HG03139 (cell line): Measurements from ENCODE around the gene EPS8L2.

ENCODE experiments used
- ATAC-seq: cut with Tn5 transposase; IDR thresholded peaks from one replicate; pipeline ENCODE4 v1.9.1; 2021; ENCODE audit not compliant: unreplicated experiment

Gene EPS8L2

DNA sequence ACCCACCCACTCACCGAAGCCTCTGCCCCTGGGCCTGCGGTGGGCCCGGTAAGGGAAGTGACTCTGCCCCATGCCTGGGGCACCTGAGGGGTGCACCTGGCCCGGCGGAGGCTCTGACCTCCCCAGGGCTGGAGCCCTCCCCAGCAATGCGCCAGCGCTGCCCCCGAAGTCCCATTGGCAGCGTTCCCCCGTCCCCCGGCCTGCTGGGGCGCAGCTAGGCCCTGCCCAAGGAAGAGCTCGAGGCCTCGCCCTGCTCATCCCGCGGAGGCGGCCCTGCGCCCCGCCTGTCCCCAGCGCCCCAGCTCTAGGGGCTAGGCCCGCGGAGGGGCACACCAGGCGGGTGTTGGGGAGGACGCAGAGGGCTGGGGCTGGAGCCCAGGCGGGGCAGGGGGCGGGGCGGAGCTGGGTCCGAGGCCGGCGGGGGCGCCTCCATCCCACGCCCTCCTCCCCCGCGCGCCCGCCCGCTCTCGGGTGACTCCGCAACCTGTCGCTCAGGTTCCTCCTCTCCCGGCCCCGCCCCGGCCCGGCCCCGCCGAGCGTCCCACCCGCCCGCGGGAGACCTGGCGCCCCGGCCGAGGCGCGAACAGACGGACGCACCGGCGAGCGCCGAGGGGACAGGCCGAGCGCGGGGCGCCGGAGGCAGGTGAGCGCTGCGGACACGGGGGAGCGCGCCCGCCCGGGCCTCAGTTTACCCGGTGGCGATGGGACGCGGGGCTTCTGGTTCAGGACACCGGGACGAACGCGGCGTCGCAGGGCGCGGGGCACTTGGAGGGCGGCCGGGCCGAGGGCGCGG is at the start of gene EPS8L2:
Gene EPS8L2, plus strand, starts transcription at position 586 of the 793 bp plus-strand sequence. CDS start 3,177 bp downstream, outside the sequence.
- ATAC-seq = no peak

DNA sequence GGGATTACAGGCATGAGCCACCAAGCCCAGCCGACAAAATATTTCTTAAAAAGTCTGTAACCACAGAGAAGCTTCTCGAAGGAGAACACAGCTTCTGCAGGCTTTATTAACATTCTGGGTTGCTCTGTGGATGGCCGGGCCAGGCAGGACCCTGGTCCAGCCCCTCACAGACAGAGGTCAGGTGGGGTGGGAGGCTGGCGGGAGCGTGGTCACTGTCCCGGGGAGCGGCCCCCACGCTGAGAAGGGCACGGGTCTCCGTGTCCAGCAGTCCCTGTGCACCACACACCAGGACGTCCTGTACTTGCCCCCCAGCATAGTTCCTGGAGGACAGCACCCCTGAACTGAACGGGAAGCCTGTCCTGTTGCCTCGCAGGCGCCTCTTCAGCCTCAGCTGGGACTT is 49.6 kb upstream of the EPS8L2 start:
- no peak for ATAC-seq

DNA sequence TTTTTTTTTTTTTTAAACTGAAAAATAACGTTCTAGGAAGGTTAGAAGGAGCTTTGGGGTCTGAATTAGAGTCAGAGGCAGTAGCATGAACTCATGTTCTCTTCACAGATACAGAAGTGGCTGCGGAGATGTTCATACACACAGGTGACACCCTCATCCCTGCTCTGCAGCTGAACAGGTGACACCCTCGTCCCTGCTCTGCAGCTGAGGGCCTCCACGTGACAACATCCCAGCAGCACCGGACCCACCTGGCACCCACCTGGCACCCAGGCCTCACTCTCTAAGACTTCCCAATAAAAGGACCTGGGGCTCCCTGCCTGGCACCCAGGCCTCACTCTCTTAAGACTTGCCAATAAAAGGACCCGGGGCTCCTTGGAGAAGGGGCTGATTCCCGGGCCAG is 49.2 kb upstream of the EPS8L2 start:
- no peak for ATAC-seq

DNA sequence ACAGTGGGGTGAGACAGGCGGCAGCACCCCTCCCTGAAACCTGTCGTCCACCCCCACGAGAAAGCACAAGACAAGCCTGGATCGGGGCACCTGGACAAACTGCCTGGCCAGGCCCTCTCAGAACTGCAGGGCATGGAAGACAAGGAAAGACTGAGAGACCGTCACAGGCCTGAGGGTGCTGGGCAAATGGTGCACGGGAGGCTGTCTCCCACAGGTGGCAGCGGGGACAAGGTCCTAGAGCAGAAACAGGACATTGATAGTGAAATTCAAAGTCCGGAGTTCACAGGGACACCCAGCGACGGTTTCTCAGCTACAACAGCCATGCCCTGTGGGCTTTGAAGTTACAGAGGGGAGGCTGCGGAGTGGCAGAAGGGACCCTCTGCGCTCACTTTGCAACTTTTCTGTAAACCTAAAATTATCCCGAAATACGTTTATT is 48.3 kb upstream of the EPS8L2 start:
- ATAC-seq = no peak

DNA sequence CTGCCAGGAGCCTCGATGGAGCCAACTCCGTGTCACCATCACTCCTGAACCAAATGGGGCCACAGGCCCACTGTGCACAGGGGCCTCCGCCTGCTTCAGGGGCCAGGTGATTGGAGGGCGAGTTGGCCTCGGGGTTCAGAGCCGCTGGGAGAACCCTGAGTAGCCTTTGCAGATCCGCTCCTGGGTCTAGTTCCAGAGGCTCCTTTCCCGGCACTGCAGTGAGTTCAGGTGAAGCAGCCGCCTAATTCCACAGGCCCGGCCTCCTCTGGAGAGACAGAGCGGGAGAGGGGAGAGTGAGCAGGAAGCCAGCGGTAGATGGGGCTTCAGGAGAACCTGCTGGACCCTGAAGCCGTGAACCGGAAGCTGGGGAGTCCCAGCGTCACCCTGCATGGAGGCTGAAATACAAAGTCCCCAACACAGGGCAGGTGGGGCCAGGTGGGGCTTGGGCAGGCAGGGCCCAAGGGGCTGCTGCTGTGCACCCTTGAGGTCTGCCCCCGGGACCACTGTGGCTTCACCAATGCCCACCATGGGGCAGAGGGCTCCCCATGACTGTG is 46.4 kb upstream of the EPS8L2 start:
- ATAC-seq = no peak

DNA sequence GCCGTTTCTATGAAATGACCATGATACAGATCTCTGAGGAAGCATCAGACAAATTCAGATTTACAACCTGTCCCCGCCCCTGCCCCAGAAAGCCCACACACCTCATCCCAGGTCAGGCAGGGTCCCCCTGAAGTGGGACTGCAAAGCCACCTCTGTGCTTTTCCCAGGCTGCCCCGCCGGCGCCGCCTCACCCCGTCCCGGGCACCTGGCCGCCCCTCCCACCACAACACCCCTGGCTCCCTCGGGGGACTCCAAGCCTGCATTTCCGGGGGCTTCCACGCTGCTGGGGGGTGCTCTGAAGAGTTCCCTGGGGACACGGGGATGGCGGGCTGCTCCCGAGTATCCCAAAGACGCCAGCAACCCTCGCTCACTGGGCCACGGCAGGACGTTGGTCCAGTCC is 45.8 kb upstream of the EPS8L2 start:
- no peak for ATAC-seq

DNA sequence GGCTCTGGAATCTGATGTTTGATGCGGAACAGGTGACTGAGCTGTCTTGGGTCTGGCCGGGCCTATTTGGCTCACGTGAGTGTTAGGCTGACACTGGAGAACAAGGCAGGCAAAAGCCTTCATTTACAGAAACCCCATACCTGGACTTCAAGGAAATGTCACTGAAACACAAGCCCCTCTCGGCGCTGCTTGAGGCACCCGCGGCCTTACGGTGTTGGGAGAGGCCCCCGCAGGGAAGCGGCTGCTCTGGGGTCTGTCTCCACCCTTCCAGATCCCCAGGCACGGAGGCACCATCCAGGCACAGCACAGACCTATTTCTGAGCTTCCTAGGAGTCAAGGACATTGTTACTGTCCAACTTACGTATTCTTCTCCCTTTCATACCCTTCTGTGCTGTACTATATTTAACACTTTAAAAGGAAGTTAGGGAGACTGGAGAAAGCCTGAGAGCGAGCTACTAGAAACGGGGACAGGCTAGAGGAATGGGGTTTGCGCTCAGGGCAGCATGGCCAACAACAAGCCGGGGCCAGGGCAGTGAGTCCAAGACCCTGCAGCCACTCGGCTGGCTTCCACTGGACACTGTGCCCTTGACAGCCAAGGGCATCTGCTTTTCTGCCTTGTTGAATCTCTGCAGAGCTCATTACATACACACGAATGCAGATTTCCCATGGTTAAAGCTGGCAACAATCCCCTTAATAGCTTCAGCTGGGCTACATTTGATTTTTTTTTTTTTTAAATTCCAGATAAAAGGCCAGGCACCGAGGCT is 45.2 kb upstream of the EPS8L2 start:
- ATAC-seq = no peak

DNA sequence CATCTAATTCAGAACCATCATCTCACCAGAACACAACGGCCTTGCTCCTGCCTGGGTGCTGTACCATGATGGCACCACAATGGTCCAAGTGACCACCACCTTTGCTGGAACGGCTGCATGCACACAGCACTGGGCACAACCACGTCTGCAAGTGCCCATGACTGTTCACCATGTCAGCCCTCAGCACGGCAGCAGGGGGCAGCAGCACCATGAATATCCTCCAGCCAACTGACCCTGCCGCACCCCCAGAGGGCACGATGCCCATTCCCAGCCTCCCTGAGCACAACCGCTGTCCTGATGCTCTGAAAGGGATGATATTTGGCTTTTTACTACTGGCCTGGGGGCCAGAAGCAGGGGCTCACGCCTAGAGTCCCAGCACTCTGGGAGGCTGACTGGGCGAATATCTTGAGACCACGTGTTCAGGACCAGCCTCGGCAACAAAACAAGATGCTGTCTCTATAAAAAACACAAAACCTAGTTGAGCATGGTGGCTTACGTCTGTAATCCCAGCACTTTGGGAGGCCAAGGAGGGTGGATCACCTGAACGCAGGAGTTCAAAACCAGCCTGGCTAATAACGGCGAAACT is 43.2 kb upstream of the EPS8L2 start:
- ATAC-seq = no peak

DNA sequence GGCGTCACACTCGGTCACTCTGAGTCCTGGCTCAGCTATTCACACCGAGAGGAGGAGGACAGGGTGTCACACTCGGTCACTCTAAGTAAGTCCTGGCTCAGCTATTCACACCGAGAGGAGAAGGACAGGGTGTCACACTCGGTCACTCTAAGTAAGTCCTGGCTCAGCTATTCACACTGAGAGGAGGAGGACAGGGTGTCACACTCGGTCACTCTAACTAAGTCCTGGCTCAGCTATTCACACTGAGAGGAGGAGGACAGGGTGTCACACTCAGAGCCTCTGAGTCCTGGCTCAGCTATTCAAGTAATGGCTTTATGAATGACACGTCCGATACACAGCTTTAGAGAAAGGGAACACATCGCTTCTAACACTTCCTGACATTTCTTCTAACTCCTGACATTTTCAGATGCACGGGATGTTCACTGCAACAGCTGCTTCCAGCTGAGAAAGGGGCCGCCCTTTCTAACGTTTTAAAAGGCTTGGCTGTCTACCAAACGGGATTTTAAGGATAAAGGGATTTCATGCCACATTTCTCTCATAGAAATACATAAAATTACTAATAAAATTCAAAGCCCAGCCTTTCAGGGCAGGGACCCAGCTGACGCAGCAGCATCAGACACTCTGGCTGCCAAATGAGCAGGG is 40.8 kb upstream of the EPS8L2 start:
- no peak for ATAC-seq

DNA sequence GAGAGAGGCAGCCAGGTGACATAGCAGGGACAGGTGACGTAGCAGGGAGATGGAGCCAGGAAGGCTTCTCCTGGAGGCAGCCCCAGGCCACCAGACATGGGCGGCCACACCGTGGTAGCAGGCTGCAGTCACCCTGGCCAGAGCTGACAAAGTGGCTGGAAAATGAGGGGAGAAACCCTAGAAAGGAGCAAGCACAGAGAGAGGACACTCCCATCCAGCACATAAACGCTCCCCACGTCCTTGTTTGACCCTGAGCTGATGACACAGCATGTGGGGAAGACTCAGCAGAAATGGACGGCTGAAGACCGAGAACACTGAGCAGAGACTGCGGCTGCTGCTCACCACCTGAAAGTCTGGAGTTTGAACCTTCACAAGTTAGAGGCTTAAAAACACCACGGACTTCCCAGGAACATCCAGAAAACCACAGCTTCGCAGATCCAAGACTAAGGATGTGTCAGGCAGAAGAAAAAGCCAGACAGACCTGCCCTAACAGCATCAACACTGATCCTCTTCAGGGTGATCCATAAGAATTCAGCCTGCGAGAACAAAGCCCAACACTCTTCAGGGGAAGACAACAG is 40.2 kb upstream of the EPS8L2 start:
- no peak for ATAC-seq

DNA sequence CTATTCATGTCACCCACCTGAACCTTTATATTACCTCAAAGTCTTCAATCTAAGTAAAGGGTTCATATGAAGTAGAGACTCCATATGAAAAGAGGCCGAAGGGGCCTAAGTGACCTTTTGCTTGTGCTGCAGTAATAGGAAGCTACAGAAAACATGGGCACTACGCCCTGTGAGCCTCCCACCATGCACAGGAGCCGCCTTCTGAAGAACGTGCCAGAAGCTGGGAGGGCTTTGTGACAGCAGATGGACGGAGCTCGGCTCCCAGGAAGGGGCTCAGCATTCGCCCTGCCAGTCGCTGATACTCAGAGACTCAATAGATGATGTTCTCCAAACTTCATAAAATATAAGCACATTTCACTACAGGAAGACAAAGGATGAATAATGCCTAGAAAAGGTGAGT is 32.2 kb upstream of the EPS8L2 start:
- ATAC-seq = no peak

DNA sequence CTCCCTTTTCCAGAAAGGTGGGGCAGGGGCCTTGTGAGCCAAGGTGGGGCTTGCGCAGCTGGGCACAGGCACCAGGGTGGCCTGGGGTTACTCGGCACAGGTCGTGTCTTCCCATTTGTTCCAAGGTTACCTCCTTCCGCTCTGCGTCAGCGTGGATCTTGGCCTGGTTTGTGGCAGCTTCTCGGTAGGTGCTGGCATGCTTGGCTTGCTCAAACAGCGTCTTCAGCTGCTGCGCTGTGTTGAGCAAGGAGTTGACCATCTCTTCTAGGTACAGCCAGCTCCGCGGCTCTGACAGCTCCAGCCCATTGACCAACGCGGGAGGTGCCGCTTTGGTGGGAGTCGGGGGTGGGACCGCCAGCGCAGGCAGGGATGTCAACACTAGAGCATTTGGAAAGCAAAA is 31.6 kb upstream of the EPS8L2 start:
- ATAC-seq = no peak

DNA sequence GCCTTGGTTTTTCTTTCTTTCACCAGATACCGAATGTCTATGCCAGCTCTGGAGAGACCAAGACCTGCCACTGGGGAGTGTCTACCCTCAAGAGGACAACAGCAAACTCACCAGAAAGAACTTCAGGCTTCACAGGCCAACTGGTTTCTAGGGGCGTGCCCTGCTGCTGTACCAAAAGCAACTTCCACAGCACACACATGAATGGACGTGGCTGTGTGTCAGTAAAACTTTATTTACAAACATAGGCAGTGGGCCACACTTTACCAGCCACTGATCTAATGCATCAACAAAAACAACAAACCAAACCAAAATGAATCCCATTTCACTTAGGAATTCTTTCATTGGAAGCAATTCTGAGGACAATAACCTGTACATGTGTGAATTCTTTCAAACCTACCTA is 27.7 kb upstream of the EPS8L2 start:
- no peak for ATAC-seq

DNA sequence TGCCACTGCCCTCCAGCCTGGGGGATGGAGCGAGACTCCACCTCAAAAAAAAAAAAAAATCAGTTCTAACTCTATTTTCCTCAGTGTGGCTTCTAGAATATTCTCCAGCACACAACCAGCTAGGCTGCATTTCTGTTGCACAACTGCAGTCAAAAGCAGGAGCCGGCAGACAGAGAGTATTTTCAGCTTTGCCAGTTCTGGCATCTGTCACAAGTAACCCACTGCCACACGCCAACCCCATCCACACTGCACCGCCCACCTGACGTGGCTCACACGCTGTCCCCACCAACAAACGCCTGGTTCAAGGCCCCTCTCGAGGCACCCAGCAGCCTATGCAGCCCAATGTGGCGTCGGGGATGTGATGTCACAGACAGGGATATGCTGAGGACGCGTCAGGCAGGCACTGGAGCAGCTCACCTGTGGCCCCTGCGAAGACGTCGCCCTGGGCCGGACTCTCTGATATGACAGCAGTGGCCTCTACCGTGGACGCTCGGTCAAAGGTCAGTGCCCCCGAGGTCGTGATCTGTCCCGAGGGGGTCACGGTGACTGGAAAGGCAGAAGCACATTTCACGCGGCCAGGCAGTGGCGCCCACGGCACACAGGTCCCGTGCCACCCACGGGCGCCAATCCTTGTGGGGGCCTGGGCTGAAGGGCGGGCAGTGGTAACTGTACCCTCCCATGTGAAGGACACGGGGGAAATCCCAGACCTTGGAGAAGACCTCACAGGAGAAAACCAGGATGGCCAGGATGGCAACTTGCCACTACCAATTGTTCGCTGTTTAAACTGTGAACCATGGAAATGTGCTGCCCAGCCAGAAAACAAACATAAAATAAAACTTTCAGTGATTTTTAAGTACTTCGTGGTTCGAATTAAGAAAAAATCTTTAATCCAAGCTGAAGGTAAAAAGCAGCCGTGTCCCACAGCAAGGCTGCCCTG is 26.5 kb upstream of the EPS8L2 start:
- ATAC-seq = no peak

DNA sequence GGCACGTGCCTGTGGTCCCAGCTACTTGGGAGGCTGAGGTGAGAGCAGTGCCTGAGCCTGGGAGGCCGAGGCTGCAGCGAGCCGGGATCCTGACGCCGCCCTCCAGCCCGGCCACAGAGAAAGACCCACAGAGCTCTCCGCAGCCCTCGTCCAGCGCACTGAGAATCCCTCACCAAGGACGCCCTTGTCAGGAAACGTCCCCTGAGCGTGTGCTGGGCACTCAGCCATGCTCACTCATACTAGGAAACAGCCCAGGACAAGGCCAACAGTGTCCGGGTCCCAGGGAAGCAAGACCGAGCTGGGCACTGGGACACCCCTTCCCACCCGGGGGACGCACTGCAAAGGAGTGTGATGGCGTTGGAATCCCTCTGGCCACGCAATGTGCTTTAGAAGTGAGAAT is 25.6 kb upstream of the EPS8L2 start:
- no peak for ATAC-seq

DNA sequence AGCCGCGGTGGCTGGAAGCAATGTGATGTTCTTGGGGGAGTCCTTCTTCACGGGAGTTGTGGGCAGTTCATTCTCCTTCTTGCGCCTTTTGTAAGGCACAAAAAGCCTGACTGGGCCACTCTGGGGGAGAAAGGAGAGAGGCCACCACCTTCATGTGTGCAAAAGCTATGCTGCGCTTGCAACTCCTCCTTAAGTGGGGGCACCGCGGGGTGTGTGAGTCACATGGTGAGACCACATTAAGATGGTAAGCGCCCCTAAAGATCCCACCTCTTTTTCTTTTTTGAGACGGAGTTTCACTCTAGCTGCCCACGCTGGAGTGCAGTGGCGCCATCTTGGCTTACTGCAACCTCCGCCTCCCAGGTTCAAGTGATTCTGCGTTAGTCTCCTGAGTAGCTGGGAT is 25.1 kb upstream of the EPS8L2 start:
- no peak for ATAC-seq

DNA sequence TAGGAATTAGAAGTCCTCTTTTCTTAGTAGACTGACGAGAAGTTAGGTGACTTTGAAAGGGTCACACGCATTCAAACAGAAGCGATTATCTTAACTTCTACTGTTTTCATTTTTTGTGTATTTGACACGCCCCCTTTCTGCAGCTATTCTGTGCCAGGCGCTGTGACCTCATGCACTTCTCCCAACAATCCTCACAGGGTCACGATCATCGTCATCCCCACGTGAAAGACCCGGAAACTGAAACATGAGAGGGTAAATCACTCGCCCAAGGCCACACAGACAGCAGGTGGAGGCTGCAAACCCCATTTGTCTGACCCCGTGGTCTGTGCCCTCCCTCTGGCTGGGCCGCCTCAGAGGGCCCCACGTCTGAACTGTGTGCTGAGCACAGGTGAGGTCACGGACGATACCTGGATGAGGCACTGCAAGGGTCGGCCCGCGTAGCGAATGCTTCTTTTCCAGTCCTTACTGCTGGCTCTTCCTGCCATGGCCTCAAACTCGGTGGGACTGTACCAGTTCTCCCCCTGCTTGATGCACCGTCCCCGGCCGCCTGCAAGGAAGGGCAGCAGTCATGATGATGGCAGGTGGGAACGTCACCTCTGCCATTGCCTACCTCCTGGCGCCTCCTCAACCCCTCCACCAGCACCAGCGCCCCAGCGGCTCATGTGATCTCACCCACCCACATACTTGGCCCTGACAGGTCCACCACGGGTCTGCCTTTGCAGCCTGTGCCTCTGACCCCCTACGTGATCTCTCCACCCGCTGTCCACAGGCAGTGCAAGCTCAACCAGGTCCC is 19.4 kb upstream of the EPS8L2 start:
- ATAC-seq = no peak

DNA sequence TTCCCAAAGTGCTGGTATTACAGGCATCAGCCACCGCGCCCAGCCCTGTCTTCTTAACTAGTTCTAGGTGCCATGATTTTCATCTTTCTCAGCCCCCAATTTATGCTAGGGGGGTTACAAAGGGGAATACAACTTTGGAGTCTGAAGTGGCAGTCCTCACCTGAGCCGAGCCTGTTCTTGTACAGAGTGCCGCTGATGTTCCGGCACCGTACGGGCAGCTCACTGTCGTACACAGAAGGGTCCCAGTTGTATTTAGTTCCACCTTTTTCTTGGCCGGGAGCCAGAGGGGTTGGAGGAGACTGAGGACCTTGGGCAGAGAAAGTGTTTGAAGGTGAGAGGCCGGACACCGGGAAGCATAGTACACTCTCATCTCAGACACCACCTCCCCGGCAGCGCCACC is 18.3 kb upstream of the EPS8L2 start:
- no peak for ATAC-seq

DNA sequence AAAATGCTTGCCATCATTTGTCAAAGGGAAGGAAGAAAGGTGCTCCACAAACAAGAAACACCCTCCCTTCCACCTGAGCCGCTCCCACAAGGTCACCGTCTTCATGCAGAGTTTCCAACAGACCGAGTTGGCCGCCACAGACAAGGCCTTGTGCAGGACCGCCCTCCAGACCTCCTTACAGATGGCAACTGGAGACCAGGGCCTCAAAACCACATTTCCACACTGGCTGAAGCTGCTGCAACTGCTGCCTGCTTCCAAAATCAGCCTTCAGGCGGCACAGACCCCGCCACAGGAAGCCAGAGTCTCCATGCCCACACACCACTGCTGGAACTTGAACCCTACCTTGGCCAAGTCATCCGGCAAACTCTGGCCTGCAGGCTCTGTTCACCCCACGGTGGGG is 17.4 kb upstream of the EPS8L2 start:
- ATAC-seq = no peak
